ENCODE results near the gene AIG1.
"Not testable (repeated sequence)": the region's sequence is repeated elsewhere in the genome, so short reads cannot be mapped to it uniquely, and the experiment has no call there.

The AIG1 gene

DNA sequence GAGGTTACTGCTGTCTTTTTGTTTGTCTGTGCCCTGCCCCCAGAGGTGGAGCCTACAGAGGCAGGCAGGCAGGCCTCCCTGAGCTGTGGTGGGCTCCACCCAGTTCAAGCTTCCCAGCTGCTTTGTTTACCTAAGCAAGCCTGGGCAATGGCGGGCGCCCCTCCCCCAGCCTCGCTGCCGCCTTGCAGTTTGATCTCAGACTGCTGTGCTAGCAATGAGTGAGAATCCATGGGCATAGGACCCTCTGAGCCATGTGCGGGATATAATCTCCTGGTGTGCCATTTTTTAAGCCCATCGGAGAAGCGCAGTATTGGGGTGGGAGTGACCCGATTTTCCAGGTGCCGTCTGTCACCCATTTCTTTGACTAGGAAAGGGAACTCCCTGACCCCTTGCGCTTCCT is 247.1 kb downstream of the AIG1 start:
- H3K27me3 ChIP-seq (ENCODE audit: insufficient read depth, low read length); H2AFZ ChIP-seq (ENCODE audit: low read length, unreplicated experiment); H3K27ac ChIP-seq (ENCODE audit: low read depth, low read length); H3K4me3 ChIP-seq (ENCODE audit: low read depth, low read length); H3K79me2 ChIP-seq (ENCODE audit: control insufficient read depth, insufficient read depth, low read length, unreplicated experiment); H3K4me1 ChIP-seq (ENCODE audit: control insufficient read depth, insufficient read depth, low read length, unreplicated experiment); H3K36me3 ChIP-seq (ENCODE audit: insufficient read depth, low read length): not testable (repeated sequence)

DNA sequence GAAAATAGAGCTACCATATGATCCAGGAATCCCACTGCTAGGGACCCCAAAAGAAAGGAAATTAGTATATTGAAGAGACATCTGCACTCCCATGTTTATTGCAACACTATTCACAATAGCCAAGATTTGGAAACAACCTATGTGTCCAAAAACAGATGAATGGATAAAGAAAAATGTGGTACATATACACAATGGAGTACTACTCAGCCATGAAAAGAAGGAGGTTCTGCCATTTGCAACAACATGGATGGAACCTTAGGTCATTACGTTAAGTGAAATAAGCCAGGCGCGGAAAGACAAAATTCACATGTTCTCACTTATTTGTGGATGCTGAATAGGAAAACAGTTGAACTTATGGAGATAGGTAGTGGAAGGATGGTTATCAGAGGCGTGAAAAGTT is 252.5 kb downstream of the AIG1 start:
- Histone ChIP-seq H2AFZ (ENCODE audit: low read length, unreplicated experiment) (no peak overlapping the region), H3K27ac (ENCODE audit: low read depth, low read length) (no peak overlapping the region), H3K27me3 (ENCODE audit: insufficient read depth, low read length) (no peaks in the 10 kb centered on the region), H3K4me1 (ENCODE audit: control insufficient read depth, insufficient read depth, low read length, unreplicated experiment) (no peaks in the 10 kb centered on the region), H3K36me3 (ENCODE audit: insufficient read depth, low read length) (no peaks in the 10 kb centered on the region), H3K79me2 (ENCODE audit: control insufficient read depth, insufficient read depth, low read length, unreplicated experiment) (no peaks in the 10 kb centered on the region), H3K4me3 (ENCODE audit: low read depth, low read length) (no peak overlapping the region)

DNA sequence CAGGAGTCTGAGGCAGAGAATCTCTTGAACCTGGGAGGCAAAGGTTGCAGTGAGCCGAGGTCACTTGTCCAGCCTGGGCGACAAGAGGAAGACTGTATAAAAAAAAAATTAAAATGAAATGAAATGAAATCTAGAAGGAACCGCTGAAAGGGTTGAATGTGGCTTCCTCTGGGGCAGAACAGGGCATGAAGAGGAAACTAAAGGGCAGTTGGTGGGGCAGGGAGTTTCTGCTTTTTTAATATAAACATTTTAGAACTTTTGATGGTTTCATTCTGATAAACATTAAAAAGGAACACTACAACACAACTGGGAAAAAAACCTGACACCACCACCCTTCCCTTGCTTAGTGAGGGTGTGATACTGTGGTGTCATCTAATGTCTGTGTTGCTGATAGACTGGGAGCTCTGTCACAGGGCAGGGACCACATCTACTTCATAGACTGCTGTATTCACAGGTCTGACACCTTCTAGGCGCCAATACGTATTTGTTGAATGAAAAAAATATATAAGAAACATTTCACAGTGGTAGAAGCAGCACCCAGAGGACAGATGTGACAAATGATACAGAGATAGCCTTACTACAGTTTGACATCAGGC is 260.9 kb downstream of the AIG1 start:
- no peaks in the 10 kb centered on the region for H3K36me3 ChIP-seq (ENCODE audit: insufficient read depth, low read length)
- no peak overlapping the region for H2AFZ ChIP-seq (ENCODE audit: low read length, unreplicated experiment)
- no peak overlapping the region for H3K4me3 ChIP-seq (ENCODE audit: low read depth, low read length)
- no peaks in the 10 kb centered on the region for H3K27me3 ChIP-seq (ENCODE audit: insufficient read depth, low read length)
- H3K4me1 ChIP-seq (ENCODE audit: control insufficient read depth, insufficient read depth, low read length, unreplicated experiment), result peaks cover 13% of the 10 kb centered on the region
- H3K27ac ChIP-seq (ENCODE audit: low read depth, low read length), result no peak overlapping the region
- H3K79me2 ChIP-seq (ENCODE audit: control insufficient read depth, insufficient read depth, low read length, unreplicated experiment), result no peaks in the 10 kb centered on the region

DNA sequence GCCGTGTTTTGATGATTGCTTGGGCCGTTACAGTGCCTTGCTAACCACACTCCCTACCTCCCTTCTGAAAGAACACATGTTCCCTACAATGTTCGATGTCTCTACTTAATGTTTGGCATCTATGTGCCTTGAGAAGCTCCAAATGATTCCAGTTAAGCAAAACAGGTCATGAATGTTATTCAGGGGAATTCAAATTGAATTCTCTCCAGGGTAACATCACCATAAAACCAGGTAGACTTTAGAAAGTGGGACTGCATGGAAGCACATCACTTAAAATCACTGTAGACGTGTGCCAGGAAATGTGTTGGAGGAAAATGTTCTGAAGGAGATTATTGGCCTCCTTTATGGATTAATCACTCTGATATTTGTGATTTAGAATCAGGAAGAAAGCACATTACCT is 261.7 kb downstream of the AIG1 start:
- Histone ChIP-seq H3K4me1 (ENCODE audit: control insufficient read depth, insufficient read depth, low read length, unreplicated experiment) (peaks cover 13% of the 10 kb centered on the region), H3K27ac (ENCODE audit: low read depth, low read length) (no peak overlapping the region), H3K79me2 (ENCODE audit: control insufficient read depth, insufficient read depth, low read length, unreplicated experiment) (no peaks in the 10 kb centered on the region), H3K36me3 (ENCODE audit: insufficient read depth, low read length) (no peaks in the 10 kb centered on the region), H3K4me3 (ENCODE audit: low read depth, low read length) (no peak overlapping the region), H3K27me3 (ENCODE audit: insufficient read depth, low read length) (no peaks in the 10 kb centered on the region), H2AFZ (ENCODE audit: low read length, unreplicated experiment) (no peak overlapping the region)

DNA sequence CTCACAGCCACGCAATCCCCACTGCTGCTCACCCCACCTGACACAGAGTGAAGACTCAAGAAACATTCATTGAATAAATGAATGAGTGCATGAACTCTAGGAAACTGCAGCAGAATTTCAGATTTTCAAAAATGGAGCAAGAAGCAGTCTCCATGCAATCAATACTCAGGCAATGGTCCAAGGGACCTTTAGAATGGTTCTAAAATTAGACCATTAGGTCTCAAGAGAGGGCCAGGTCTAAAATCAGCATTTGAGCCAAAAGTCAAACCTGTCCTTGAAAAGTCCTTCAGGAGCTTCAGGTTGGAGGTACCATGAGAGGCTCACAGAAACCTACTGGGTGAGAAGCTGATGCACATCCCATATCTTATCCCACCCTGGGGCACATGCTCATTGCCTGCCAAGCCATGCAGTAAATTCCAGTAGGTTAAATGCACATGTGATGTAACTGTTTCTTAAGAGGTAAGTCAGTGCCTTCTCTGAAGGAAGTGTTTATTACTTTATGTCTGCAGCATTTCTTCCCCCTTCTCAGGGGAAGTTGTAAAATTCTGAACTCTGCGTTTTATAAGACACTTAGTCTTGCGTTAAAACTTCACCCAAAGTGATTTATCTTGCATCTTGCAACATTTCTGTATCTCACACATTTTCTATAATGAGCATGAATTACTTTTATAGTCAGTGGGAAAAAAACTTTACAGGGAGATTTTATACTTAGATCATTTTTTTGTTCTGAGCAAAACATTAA is 263.2 kb downstream of the AIG1 start:
- no peaks in the 10 kb centered on the region for H3K36me3 ChIP-seq (ENCODE audit: insufficient read depth, low read length)
- no peaks in the 10 kb centered on the region for H3K79me2 ChIP-seq (ENCODE audit: control insufficient read depth, insufficient read depth, low read length, unreplicated experiment)
- H3K27ac ChIP-seq (ENCODE audit: low read depth, low read length), result no peak overlapping the region
- H2AFZ ChIP-seq (ENCODE audit: low read length, unreplicated experiment), result no peak overlapping the region
- peaks cover 13% of the 10 kb centered on the region for H3K4me1 ChIP-seq (ENCODE audit: control insufficient read depth, insufficient read depth, low read length, unreplicated experiment)
- no peaks in the 10 kb centered on the region for H3K27me3 ChIP-seq (ENCODE audit: insufficient read depth, low read length)
- H3K4me3 ChIP-seq (ENCODE audit: low read depth, low read length), result no peak overlapping the region

DNA sequence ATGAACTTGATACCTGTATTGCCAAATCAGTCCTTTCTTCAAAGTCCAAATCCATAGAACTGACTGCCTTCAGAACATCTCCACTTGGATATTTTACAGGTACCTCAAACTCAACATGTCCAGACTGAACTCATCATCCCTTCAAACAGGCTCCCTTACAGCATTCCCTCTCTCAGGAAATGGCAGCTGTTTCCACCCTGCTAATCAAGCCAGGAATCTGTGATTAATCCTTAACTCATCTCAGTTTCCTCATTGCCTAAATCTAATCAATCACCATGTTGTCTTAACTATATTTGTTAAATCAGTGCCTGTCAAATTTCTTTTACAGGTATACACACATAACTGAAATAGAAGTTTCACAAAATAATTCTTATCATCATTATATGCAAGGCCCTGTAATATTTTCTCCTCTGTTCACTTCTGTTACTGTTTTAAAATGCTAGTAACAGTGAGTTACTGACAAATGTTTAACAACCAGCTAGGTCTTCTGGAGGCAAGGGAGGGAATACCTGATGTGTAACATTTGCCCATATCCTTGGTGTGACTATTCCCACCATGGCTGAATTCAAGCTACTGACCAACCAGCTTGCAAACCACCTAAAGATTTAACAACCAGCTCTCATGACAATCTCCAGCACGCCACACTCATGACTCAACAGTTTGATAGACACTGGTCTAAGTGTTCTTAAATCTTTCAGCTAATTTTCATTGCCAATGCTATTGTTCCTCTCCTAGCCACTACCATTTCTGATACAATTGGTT is 264.9 kb downstream of the AIG1 start:
- peaks cover 13% of the 10 kb centered on the region for H3K4me1 ChIP-seq (ENCODE audit: control insufficient read depth, insufficient read depth, low read length, unreplicated experiment)
- H3K36me3 ChIP-seq (ENCODE audit: insufficient read depth, low read length), result no peaks in the 10 kb centered on the region
- H3K79me2 ChIP-seq (ENCODE audit: control insufficient read depth, insufficient read depth, low read length, unreplicated experiment), result no peaks in the 10 kb centered on the region
- H3K4me3 ChIP-seq (ENCODE audit: low read depth, low read length), result no peak overlapping the region
- no peak overlapping the region for H3K27ac ChIP-seq (ENCODE audit: low read depth, low read length)
- no peak overlapping the region for H2AFZ ChIP-seq (ENCODE audit: low read length, unreplicated experiment)
- no peaks in the 10 kb centered on the region for H3K27me3 ChIP-seq (ENCODE audit: insufficient read depth, low read length)

DNA sequence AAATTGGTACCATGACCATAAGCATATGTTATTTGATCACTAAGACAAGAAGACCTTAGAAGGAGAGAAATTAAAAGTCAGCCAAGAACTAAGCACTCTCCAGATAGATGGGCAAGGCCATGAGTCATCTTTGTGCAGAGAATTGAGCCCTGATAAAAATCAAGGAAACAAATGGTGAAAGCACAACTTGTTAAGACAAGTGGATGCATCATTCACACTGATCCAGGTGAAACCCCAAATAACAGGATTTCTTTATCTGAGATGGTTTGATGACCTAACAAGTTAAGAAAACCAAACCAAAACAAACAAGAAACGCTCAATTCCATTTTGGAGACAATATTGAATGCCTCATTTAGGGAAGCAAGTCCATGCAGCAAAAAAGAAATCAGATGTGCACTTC is 268.2 kb downstream of the AIG1 start:
- peaks cover 13% of the 10 kb centered on the region for H3K4me1 ChIP-seq (ENCODE audit: control insufficient read depth, insufficient read depth, low read length, unreplicated experiment)
- no peak overlapping the region for H3K4me3 ChIP-seq (ENCODE audit: low read depth, low read length)
- H3K27ac ChIP-seq (ENCODE audit: low read depth, low read length), result no peak overlapping the region
- H3K79me2 ChIP-seq (ENCODE audit: control insufficient read depth, insufficient read depth, low read length, unreplicated experiment), result no peaks in the 10 kb centered on the region
- no peak overlapping the region for H2AFZ ChIP-seq (ENCODE audit: low read length, unreplicated experiment)
- H3K36me3 ChIP-seq (ENCODE audit: insufficient read depth, low read length), result no peaks in the 10 kb centered on the region
- H3K27me3 ChIP-seq (ENCODE audit: insufficient read depth, low read length), result no peaks in the 10 kb centered on the region

DNA sequence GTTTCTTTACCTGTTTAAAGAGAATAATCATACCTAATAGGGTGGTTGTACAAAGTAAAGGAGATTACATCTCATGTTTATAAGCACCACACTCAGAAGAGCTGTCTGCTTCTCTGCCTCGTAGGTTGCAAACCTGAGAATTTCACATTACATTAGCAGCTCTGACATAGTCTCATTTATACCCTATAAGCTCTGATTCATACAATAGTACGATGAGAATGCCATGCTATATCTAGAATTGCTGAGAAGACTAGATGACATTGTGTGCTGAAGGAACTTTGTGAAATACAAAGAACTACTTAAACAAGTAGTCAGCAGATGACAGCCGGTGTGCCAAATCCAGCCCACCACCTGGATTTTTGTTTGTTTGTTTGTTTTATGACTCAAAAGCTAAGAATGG is 268.6 kb downstream of the AIG1 start:
- H3K4me3 ChIP-seq (ENCODE audit: low read depth, low read length), result no peak overlapping the region
- H3K36me3 ChIP-seq (ENCODE audit: insufficient read depth, low read length), result no peaks in the 10 kb centered on the region
- H3K79me2 ChIP-seq (ENCODE audit: control insufficient read depth, insufficient read depth, low read length, unreplicated experiment), result no peaks in the 10 kb centered on the region
- H2AFZ ChIP-seq (ENCODE audit: low read length, unreplicated experiment), result no peak overlapping the region
- H3K27me3 ChIP-seq (ENCODE audit: insufficient read depth, low read length), result no peaks in the 10 kb centered on the region
- H3K27ac ChIP-seq (ENCODE audit: low read depth, low read length), result no peak overlapping the region
- H3K4me1 ChIP-seq (ENCODE audit: control insufficient read depth, insufficient read depth, low read length, unreplicated experiment), result peaks cover 13% of the 10 kb centered on the region

DNA sequence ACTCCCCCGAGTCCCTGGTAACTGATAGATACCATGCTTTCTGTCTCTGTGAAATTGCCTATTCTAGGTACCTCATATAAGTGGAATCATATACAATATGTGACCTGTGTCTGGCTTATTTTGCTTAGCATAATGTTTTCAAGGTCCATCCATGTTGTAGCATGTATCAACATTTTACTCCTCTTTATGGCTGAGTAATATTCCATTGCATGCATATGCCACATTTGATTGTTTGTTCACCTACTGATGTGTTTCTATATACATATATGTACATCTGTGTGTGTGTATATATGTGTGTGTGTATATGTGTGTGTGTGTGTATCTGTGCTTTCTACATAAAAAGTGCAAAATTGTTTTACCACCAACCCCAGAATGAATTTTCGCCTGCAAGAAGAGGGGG is 270.7 kb downstream of the AIG1 start:
- Histone ChIP-seq H3K27me3 (ENCODE audit: insufficient read depth, low read length) (no peaks in the 10 kb centered on the region), H3K4me1 (ENCODE audit: control insufficient read depth, insufficient read depth, low read length, unreplicated experiment) (peaks cover 4% of the 10 kb centered on the region), H3K79me2 (ENCODE audit: control insufficient read depth, insufficient read depth, low read length, unreplicated experiment) (no peaks in the 10 kb centered on the region), H3K27ac (ENCODE audit: low read depth, low read length) (no peak overlapping the region), H3K4me3 (ENCODE audit: low read depth, low read length) (no peak overlapping the region), H2AFZ (ENCODE audit: low read length, unreplicated experiment) (no peak overlapping the region), H3K36me3 (ENCODE audit: insufficient read depth, low read length) (no peaks in the 10 kb centered on the region)

DNA sequence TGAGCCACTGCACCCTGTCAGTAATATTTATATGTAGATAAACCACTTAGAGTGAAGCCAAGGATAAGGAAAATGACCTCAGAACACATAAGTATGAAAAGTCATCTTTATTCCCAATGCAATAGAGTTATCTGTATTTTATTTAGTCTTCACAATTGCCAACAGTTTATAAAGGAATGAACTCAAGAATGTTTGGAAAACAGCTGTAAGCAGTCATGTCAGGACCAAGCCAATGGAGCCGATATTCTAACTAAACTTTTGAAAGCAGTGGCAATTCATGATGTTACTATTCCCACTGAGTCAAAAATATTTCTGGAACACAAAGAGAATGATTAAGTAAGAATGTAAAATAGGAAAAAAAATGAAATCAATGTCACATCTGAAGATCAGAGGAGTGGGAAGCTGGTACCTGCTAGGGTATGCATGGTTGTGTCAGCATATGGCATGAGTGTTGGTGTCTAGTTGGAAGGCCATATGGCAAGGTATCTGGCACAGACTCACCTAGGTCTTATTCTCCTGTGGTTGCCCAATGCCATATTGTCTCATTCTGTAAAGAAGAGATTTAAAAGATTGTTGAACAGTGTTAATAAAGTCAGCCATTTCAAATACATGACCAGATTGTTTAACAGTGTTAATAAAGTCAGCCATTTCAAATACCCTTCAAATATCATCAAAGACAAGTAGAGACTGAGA is 271.6 kb downstream of the AIG1 start:
- H3K79me2 ChIP-seq (ENCODE audit: control insufficient read depth, insufficient read depth, low read length, unreplicated experiment), result no peaks in the 10 kb centered on the region
- no peak overlapping the region for H3K27ac ChIP-seq (ENCODE audit: low read depth, low read length)
- no peaks in the 10 kb centered on the region for H3K27me3 ChIP-seq (ENCODE audit: insufficient read depth, low read length)
- H2AFZ ChIP-seq (ENCODE audit: low read length, unreplicated experiment), result no peak overlapping the region
- no peaks in the 10 kb centered on the region for H3K36me3 ChIP-seq (ENCODE audit: insufficient read depth, low read length)
- peaks cover 12% of the 10 kb centered on the region for H3K4me1 ChIP-seq (ENCODE audit: control insufficient read depth, insufficient read depth, low read length, unreplicated experiment)
- H3K4me3 ChIP-seq (ENCODE audit: low read depth, low read length), result no peak overlapping the region
